Measurements from ENCODE around the gene SSR4. TPM values are rescaled to one million over a fixed set of nuclear protein-coding genes. Genes with fewer than 3 reads are reported as not detected.

Gene SSR4
- total RNA-seq, 1 experiment from 2014 or later, result 179 TPM

- Histone ChIP-seq H3K23me2 (ENCODE audit: insufficient read length, low read depth, low read length, poor library complexity, severe bottlenecking) (no peaks in the 10 kb centered on the region), H3K4me2 (ENCODE audit: insufficient read depth, insufficient read length, low read length) (no peak overlapping the region), H3K56ac (ENCODE audit: insufficient read length, low read depth, low read length) (no peak overlapping the region), H4K8ac (replicated peaks; ENCODE audit: insufficient read length, low read depth, low read length) (no peak overlapping the region), H3K4me1 (ENCODE audit: insufficient read depth, low read length) (no peaks in the 10 kb centered on the region), H2AK5ac (ENCODE audit: insufficient read length, low read length) (no peak overlapping the region), H4K91ac (ENCODE audit: insufficient read length, low read depth, low read length) (no peak overlapping the region), H4K20me1 (ENCODE audit: control insufficient read depth, insufficient read depth, insufficient read length) (no peaks in the 10 kb centered on the region), H2BK5ac (ENCODE audit: insufficient read length, low read length) (no peak overlapping the region), H3K14ac (ENCODE audit: insufficient read depth, low read length) (no peak overlapping the region), H3K4ac (ENCODE audit: low read depth, low read length) (no peak overlapping the region), H2BK15ac (ENCODE audit: low read depth, low read length) (no peak overlapping the region), H3K79me1 (ENCODE audit: insufficient read depth, low read depth, low read length, poor library complexity, severe bottlenecking) (no peaks in the 10 kb centered on the region), H2BK12ac (ENCODE audit: insufficient read length, low read depth, low read length) (no peak overlapping the region), H2BK20ac (ENCODE audit: low read depth, low read length, poor library complexity, severe bottlenecking) (no peak overlapping the region), H4K5ac (ENCODE audit: insufficient read length, low read depth, low read length) (no peak overlapping the region), H3K18ac (ENCODE audit: insufficient read length, low read depth, low read length) (no peak overlapping the region), H3K23ac (ENCODE audit: insufficient read length, low read depth, low read length) (no peak overlapping the region), H3K9ac (ENCODE audit: extremely low read depth, insufficient read length, low read length) (no peak overlapping the region), H2BK120ac (ENCODE audit: low read depth, low read length, poor library complexity, severe bottlenecking) (no peak overlapping the region), H3K79me2 (ENCODE audit: insufficient read depth, low read length) (peaks cover 26% of the 10 kb centered on the region), H3K27me3 (ENCODE audit: insufficient read depth, low read length) (no peaks in the 10 kb centered on the region), H3K27ac (ENCODE audit: insufficient read length, low read depth, low read length) (no peak overlapping the region), H3T11ph (ENCODE audit: low read length) (no peak overlapping the region), H3K9me3 (ENCODE audit: control insufficient read depth, low read depth, low read length) (peaks cover 18% of the 10 kb centered on the region), H2AFZ (ENCODE audit: low read length) (no peak overlapping the region)
- no peak for TF ChIP-seq CTCF (conservative IDR thresholded peaks at IDR 0.05)
- peaks cover 9 to 15% of the 10 kb centered on the region in 2 experiments for H3K4me1 Mint-ChIP-seq
- H3K27ac Mint-ChIP-seq, result peak overlapping the region in 1 of 3 experiments; percentile 3; a peak in 1 of 7 replicates
- H3K4me3 Mint-ChIP-seq, result no peak overlapping the region
- no peak for DNase-seq
- peaks cover 5% of the 10 kb centered on the region for H3K27me3 Mint-ChIP-seq (ENCODE audit: low read depth)
- WGBS (ENCODE audit: extremely low coverage, insufficient read length, low lambda C conversion rate), result no CpG with 5 or more reads among the region's 19 CpGs
- H3K36me3 Mint-ChIP-seq (ENCODE audit: insufficient read depth in 1 of 3, low read depth in 3 of 3), result peaks cover 9 to 26% (median 20%) of the 10 kb centered on the region in 3 experiments; a peak in 6 of 7 replicates
- peaks cover 58 to 63% of the 10 kb centered on the region in 2 experiments for H3K9me3 Mint-ChIP-seq
These were observed 13.5 kb downstream of the SSR4 start for GRCh38 chrX:153807976-153808375.

Data from H9 (cell line).